ENCODE data around the gene MPIG6B. TPM values are rescaled to one million over a fixed set of nuclear protein-coding genes. Genes with fewer than 3 reads are reported as not detected.

Gene MPIG6B
- total and polyA plus RNA-seq, 8 donors: 1.2 to 3.5 (median 2.8) TPM

GRCh38 chr6:31727717-31728671 is 4.8 kb downstream of the MPIG6B start:
- peaks cover 0 to 58% of the 10 kb centered on the region in 2 donors for H3K36me3 ChIP-seq
- peak overlapping the region; percentile 77 to 97 for H3K27ac ChIP-seq
- no peaks in the 10 kb centered on the region for H3K27me3 ChIP-seq
- intact Hi-C loops (cut with DNase I): no loop called here
- DNase-seq (peak in 1 of 4 donors; percentile 85), ATAC-seq (no peak)
- H3K9me3 ChIP-seq: no peaks in the 10 kb centered on the region
- TF ChIP-seq, protein P1, sequence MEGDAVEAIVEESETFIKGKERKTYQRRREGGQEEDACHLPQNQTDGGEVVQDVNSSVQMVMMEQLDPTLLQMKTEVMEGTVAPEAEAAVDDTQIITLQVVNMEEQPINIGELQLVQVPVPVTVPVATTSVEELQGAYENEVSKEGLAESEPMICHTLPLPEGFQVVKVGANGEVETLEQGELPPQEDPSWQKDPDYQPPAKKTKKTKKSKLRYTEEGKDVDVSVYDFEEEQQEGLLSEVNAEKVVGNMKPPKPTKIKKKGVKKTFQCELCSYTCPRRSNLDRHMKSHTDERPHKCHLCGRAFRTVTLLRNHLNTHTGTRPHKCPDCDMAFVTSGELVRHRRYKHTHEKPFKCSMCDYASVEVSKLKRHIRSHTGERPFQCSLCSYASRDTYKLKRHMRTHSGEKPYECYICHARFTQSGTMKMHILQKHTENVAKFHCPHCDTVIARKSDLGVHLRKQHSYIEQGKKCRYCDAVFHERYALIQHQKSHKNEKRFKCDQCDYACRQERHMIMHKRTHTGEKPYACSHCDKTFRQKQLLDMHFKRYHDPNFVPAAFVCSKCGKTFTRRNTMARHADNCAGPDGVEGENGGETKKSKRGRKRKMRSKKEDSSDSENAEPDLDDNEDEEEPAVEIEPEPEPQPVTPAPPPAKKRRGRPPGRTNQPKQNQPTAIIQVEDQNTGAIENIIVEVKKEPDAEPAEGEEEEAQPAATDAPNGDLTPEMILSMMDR (IDR thresholded peaks at IDR 0.05): no peak
- peaks cover 25 to 69% of the 10 kb centered on the region in 2 donors for H3K4me1 ChIP-seq
- H3K4me3 ChIP-seq: peak overlapping the region; percentile 48 to 79

GRCh38 chr6:31728767-31729514 is 5.8 kb downstream of the MPIG6B start, which contains the start of gene DDAH2:
DDAH2 (minus strand) TSS chr6:31729299; CDS start chr6:31729161, 138 bp downstream.
- Histone ChIP-seq H3K9me3 (no peaks in the 10 kb centered on the region), H3K27ac (peak within 1 kb of the TSS; percentile 92 to 97), H3K27me3 (no peaks in the 10 kb centered on the region), H3K4me1 (peaks cover 25 to 79% of the 10 kb centered on the region in 2 donors), H3K36me3 (peaks cover 4 to 67% of the 10 kb centered on the region in 2 donors), H3K4me3 (peak within 1 kb of the TSS; percentile 48 to 79)
- ATAC-seq (peak; percentile 42), DNase-seq (peak in 1 of 4 donors; percentile 81)
- TF ChIP-seq, protein P1 (IDR thresholded peaks at IDR 0.05): peak; percentile 48 to 60
- intact Hi-C loops (cut with DNase I): no loop called here

- Histone ChIP-seq H3K27me3 (no peaks in the 10 kb centered on the region), H3K36me3 (peaks cover 4 to 65% of the 10 kb centered on the region in 2 donors), H3K27ac (peak overlapping the region; percentile 92 to 97), H3K4me1 (peaks cover 30 to 85% of the 10 kb centered on the region in 2 donors), H3K4me3 (peak overlapping the region; percentile 48 to 79), H3K9me3 (no peaks in the 10 kb centered on the region)
- DNase-seq (peak; percentile 92 to 95 (median 94)), ATAC-seq (peak; percentile 89)
- TF ChIP-seq, protein P1 (IDR thresholded peaks at IDR 0.05): peak in 1 of 2 donors; percentile 2
- intact Hi-C loops (cut with DNase I): no loop called here
Observed at GRCh38 chr6:31729515-31729978, 6.4 kb downstream of the MPIG6B start.

DNA sequence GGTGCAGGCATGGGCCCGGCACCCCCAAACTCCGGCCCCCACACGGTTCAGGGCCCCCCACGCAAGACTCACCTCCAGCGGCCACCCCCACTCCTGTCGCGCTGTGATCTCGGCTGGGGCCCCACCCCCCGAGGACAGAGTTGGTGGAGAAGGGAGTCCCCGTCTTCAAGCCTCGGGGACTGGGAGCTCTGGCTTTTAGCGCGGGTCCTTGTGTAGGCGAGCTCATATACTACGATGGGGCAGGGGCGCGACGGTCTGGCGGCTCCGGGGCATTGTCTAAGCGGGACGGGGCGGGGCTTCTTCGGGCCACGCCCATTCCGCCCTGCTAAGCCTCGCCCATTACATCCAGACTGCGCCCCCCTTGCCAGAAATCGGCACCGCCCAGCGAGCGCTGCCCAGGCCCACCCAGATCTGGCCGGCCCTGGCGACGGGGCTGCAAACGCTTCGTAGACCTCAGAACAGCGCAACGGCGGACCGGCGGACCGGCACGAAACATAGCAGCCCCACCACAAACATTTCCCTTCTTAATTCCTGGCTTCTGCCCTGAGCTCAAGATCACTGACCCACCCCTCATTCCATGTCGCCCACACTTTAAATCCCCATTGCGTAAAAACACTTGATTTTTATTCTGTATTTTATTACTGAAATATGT is 6.9 kb downstream of the MPIG6B start:
- Histone ChIP-seq H3K4me3 (peak overlapping the region; percentile 48 to 79), H3K36me3 (peaks cover 4 to 65% of the 10 kb centered on the region in 2 donors), H3K27ac (peak overlapping the region; percentile 92 to 97), H3K4me1 (peaks cover 30 to 86% of the 10 kb centered on the region in 2 donors), H3K27me3 (no peaks in the 10 kb centered on the region), H3K9me3 (no peaks in the 10 kb centered on the region)
- intact Hi-C loops (cut with DNase I): no loop called here
- TF ChIP-seq, protein P1 (IDR thresholded peaks at IDR 0.05): no peak
- peak; percentile 89 to 97 (median 93) for DNase-seq
- ATAC-seq: peak; percentile 82

Data from left lung (tissue), 10 donors.